Measurements from ENCODE around the gene TADA1. TPM values are rescaled to one million over a fixed set of nuclear protein-coding genes. Genes with fewer than 3 reads are reported as not detected.

The TADA1 gene, protein sequence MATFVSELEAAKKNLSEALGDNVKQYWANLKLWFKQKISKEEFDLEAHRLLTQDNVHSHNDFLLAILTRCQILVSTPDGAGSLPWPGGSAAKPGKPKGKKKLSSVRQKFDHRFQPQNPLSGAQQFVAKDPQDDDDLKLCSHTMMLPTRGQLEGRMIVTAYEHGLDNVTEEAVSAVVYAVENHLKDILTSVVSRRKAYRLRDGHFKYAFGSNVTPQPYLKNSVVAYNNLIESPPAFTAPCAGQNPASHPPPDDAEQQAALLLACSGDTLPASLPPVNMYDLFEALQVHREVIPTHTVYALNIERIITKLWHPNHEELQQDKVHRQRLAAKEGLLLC
- total RNA-seq (2022; extraction: Qiagen RNA extraction; ENCODE audit: low read depth), result 8.7 to 12.9 TPM (median 12.2 TPM) in 5 replicates

DNA sequence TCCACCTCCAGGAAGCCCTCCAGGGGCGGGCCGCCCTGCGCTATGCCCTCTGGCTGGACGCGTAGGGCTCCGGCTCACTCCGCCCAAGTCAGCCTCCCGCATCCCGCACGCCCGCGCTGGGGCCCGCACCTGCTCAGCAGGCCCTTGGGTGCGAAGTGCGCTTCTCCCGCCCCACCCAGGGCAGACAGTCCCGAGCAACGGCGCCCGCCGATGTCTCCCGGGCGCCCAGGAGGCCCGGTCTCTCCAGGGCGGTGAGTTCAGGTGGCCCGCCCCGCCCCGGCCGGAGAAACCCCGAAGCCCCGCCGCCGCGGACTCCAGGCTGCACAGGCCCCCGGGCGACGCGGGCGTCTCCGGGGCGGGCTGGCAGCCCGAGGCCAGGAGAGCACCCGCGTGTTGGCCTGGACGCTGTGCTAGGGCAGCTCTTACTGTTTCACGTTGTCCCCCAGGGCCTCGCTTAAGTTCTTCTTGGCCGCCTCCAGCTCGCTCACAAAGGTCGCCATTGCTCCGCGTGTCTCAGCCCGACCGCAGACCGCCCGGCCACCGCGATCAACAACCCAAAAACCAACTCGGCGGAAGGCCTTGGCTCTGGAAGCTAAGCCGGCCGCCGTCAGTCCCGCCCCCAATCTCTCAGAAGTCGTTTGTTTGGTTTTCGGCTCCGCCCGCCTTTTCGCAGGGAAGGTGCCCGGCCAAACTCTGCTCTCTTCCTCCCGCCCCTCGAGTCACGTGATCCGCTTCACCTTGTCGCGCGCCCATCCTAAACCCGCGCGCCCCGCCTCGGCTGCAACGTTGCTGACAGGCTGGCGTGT is at the start of gene TADA1:
TADA1 (minus strand) TSS at position 531 of the 806 bp plus-strand sequence; CDS start at position 500, 31 bp downstream.

GRCh38 chr1:166838766-166839599 is 37.1 kb downstream of the TADA1 start, which contains the start of gene POGK:
POGK (plus strand) TSS chr1:166839475; CDS start chr1:166840957, 1,482 bp downstream.

Other genes starting within 250 kb of the TADA1 start
- 23.3 to 32.1 TPM (median 29.0 TPM) in 5 replicates for gene POGK, start 36.8 kb downstream of the TADA1 start, total RNA-seq (2022; extraction: Qiagen RNA extraction; ENCODE audit: low read depth)
- 0.02 TPM in 1 of 5 replicates, not detected in the others for gene ILDR2, start 99.3 kb upstream of the TADA1 start, total RNA-seq (2022; extraction: Qiagen RNA extraction; ENCODE audit: low read depth)
- not detected in 5 replicates for gene MAEL, start 113.0 kb upstream of the TADA1 start, total RNA-seq (2022; extraction: Qiagen RNA extraction; ENCODE audit: low read depth)
- not detected in 5 replicates for gene GPA33, start 214.1 kb upstream of the TADA1 start, total RNA-seq (2022; extraction: Qiagen RNA extraction; ENCODE audit: low read depth)
- not detected in 5 replicates for gene STYXL2, start 217.8 kb upstream of the TADA1 start, total RNA-seq (2022; extraction: Qiagen RNA extraction; ENCODE audit: low read depth)